RPMI8226 (cell line): ENCODE data around the gene CTLA4.
"Not testable (repeated sequence)": the region's sequence is repeated elsewhere in the genome, so short reads cannot be mapped to it uniquely, and the experiment has no call there.

Source experiments
- DNase-seq: peaks from one replicate; pipeline ENCODE4 v3.0.0-alpha.2; 2015

The CTLA4 gene

GRCh38 chr2:203858176-203858575, 9.4 kb upstream of the CTLA4 start:
- no peak for DNase-seq

- no peak for DNase-seq
Measured at GRCh38 chr2:203859030-203859789, 8.4 kb upstream of the CTLA4 start.

GRCh38 chr2:203861197-203861596, 6.4 kb upstream of the CTLA4 start:
- no peak for DNase-seq

GRCh38 chr2:203861607-203862006, 6.0 kb upstream of the CTLA4 start:
- no peak for DNase-seq

GRCh38 chr2:203869223-203870042, 1.9 kb downstream of the CTLA4 start:
- DNase-seq = peak; percentile 49

GRCh38 chr2:203870481-203870880, 2.9 kb downstream of the CTLA4 start:
- no peak for DNase-seq

- DNase-seq = no peak
Measured at GRCh38 chr2:203870941-203871340, 3.4 kb downstream of the CTLA4 start.

GRCh38 chr2:203871371-203871983, 3.9 kb downstream of the CTLA4 start:
- DNase-seq = no peak

GRCh38 chr2:203873461-203873860, 5.9 kb downstream of the CTLA4 start:
- peak; percentile 20 for DNase-seq

- DNase-seq = peak; percentile 37
Measured at GRCh38 chr2:203873921-203874631, 6.5 kb downstream of the CTLA4 start.

GRCh38 chr2:203875471-203875870, 7.9 kb downstream of the CTLA4 start:
- DNase-seq = no peak

- DNase-seq = no peak
Measured at GRCh38 chr2:203876328-203876727, 8.8 kb downstream of the CTLA4 start.

GRCh38 chr2:203878063-203878462, 10.5 kb downstream of the CTLA4 start:
- DNase-seq = no peak

GRCh38 chr2:203880557-203881125, 13.1 kb downstream of the CTLA4 start:
- DNase-seq = no peak

GRCh38 chr2:203881185-203881584, 13.6 kb downstream of the CTLA4 start:
- not testable (repeated sequence) for DNase-seq

GRCh38 chr2:203882551-203882950, 15.0 kb downstream of the CTLA4 start:
- no peak for DNase-seq

- peak; percentile 18 for DNase-seq
Measured at GRCh38 chr2:203886661-203887151, 19.1 kb downstream of the CTLA4 start.

- DNase-seq = no peak
Measured at GRCh38 chr2:203887677-203888076, 20.1 kb downstream of the CTLA4 start.

- no peak for DNase-seq
Measured at GRCh38 chr2:203889542-203889941, 22.0 kb downstream of the CTLA4 start.

GRCh38 chr2:203889944-203890343, 22.4 kb downstream of the CTLA4 start:
- DNase-seq = no peak

- DNase-seq = no peak
Measured at GRCh38 chr2:203890733-203891132, 23.2 kb downstream of the CTLA4 start.

GRCh38 chr2:203891474-203891873, 23.9 kb downstream of the CTLA4 start:
- DNase-seq = no peak

GRCh38 chr2:203892207-203892606, 24.6 kb downstream of the CTLA4 start:
- no peak for DNase-seq
